Type B pancreatic cell (in vitro differentiated cells): ENCODE data around the gene STAC. TPM values are rescaled to one million over a fixed set of nuclear protein-coding genes. Genes with fewer than 3 reads are reported as not detected.

Experiments
- DNase-seq: peaks from one replicate; pipeline ENCODE4 v3.0.0; 2021; ENCODE audit warnings: mixed read lengths; ENCODE audit not compliant: unreplicated experiment; ENCODE audit errors: extremely low spot score
- H3K27ac Mint-ChIP-seq: 2 replicates; pipeline ENCODE4 v1.8.0; 2021; ENCODE audit warnings: mild to moderate bottlenecking, mixed read lengths
- H3K27me3 Mint-ChIP-seq: 2 replicates; pipeline ENCODE4 v1.8.0; 2021; ENCODE audit warnings: mixed read lengths
- H3K36me3 Mint-ChIP-seq: 2 replicates; pipeline ENCODE4 v1.8.0; 2021; ENCODE audit warnings: mixed read lengths
- H3K4me1 Mint-ChIP-seq: one replicate; pipeline ENCODE4 v1.8.0; 2021; ENCODE audit warnings: mixed read lengths; ENCODE audit not compliant: unreplicated experiment
- H3K4me3 Mint-ChIP-seq: 2 replicates; pipeline ENCODE4 v1.8.0; 2021; ENCODE audit warnings: mild to moderate bottlenecking, mixed read lengths
- H3K9me3 Mint-ChIP-seq: 2 replicates; pipeline ENCODE4 v1.8.0; 2021; ENCODE audit warnings: mixed read lengths
- total RNA-seq: library from RNA; stranded (reverse); gene quantifications from 2 replicates; pipeline ENCODE4 v1.2.1, GENCODE V29; 2021; ENCODE audit warnings: low replicate concordance
- TF ChIP-seq, protein P1 (sequence below): fragments of 200-600 bp; sonication (generic); conservative IDR thresholded peaks from 2 replicates; pipeline ENCODE4 v1.5.0; 2021; ENCODE audit warnings: antibody characterized with exemption, mild to moderate bottlenecking

STAC gene
- total RNA-seq, 1 donor from 2014 or later: 3.5 TPM

- Mint-ChIP-seq H3K4me1 (peaks cover 4% of the 10 kb centered on the region), H3K4me3 (no peak overlapping the region), H3K27me3 (peaks cover 23% of the 10 kb centered on the region), H3K36me3 (no peaks in the 10 kb centered on the region), H3K9me3 (no peaks in the 10 kb centered on the region), H3K27ac (no peak overlapping the region)
- TF ChIP-seq, protein P1, sequence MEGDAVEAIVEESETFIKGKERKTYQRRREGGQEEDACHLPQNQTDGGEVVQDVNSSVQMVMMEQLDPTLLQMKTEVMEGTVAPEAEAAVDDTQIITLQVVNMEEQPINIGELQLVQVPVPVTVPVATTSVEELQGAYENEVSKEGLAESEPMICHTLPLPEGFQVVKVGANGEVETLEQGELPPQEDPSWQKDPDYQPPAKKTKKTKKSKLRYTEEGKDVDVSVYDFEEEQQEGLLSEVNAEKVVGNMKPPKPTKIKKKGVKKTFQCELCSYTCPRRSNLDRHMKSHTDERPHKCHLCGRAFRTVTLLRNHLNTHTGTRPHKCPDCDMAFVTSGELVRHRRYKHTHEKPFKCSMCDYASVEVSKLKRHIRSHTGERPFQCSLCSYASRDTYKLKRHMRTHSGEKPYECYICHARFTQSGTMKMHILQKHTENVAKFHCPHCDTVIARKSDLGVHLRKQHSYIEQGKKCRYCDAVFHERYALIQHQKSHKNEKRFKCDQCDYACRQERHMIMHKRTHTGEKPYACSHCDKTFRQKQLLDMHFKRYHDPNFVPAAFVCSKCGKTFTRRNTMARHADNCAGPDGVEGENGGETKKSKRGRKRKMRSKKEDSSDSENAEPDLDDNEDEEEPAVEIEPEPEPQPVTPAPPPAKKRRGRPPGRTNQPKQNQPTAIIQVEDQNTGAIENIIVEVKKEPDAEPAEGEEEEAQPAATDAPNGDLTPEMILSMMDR: no peak
- no peak for DNase-seq
Measured at GRCh38 chr3:36542186-36542585, 161.9 kb downstream of the STAC start.

DNA sequence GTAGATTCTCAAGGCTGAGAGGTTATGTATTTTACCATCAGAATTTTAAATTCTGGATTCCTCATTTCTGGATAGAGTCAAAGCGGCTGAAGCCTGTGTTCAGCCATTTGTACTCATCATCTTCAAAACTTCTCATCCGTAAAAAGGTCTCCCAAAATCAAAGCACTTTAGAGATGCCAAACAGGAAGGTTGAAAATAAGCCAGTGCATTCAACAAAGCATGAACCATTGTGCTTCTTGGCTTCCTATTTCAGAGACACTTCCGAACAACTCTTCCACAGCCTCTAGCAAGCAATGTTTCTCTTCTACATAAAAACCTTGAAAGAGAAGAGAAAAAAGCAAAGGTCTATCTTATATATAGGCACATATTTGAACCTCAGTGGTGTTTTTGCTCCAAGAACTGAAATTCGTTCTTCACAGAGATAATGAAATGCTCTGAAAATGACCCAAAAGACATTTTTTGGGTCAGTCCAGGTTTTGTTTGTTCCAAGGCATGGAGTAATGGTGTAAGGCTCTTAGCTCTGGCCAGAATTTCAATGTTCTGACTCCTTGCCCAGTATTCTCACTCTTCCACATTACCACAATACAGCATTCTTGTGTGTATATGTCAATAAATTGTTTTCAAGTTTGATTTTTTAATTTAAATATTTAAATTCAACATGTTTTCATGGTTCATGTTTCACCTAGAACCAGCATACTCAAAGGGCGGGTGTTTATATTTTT is 163.1 kb downstream of the STAC start:
- peaks cover 23% of the 10 kb centered on the region for H3K27me3 Mint-ChIP-seq
- peaks cover 4% of the 10 kb centered on the region for H3K4me1 Mint-ChIP-seq
- no peak overlapping the region for H3K27ac Mint-ChIP-seq
- no peak overlapping the region for H3K4me3 Mint-ChIP-seq
- TF ChIP-seq, protein P1: no peak
- H3K36me3 Mint-ChIP-seq: no peaks in the 10 kb centered on the region
- no peak for DNase-seq
- no peaks in the 10 kb centered on the region for H3K9me3 Mint-ChIP-seq

DNA sequence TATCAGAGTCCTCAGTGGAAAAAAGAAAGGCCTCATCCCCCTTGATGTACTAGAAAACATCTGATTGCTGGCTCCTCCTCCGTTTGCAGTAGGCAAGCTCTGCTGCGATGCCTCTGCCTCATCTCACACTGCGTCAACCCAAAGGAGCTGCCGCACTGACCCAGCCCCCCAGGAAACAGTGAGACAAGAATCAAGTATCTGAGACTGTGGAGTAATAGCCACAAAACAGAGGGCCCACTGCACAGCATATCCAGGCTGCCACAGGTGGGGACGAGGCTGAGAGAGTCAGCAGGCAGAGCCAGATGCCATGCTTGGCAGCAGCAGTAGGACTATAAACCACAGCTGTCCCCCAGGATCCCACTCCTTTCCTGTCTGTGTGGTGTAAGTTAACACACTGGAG is 165.9 kb downstream of the STAC start:
- TF ChIP-seq, protein P1: no peak
- H3K9me3 Mint-ChIP-seq: no peaks in the 10 kb centered on the region
- no peak overlapping the region for H3K4me3 Mint-ChIP-seq
- H3K27ac Mint-ChIP-seq: no peak overlapping the region
- H3K4me1 Mint-ChIP-seq: peaks cover 4% of the 10 kb centered on the region
- H3K36me3 Mint-ChIP-seq: no peaks in the 10 kb centered on the region
- no peak for DNase-seq
- H3K27me3 Mint-ChIP-seq: peaks cover 23% of the 10 kb centered on the region

DNA sequence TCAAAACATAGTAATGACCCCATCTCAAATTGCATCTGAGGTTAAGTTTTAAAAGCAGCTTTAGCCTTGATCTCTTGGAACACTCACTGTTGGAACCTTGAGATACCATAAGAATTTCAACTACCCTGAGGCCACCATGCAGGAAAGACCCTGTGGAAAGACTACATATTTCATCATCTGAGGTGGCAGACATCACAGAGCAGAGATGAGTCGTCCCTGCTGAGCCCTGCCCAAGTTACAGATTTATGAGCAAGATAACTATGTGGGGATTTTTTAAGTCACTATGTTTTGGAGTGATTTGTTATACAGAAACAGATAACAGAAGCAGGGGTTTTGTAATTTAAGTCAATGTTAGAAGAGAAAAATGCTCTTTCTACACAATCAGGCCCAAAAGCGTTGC is 168.4 kb downstream of the STAC start:
- H3K9me3 Mint-ChIP-seq: no peaks in the 10 kb centered on the region
- no peak overlapping the region for H3K27ac Mint-ChIP-seq
- H3K4me1 Mint-ChIP-seq: peaks cover 4% of the 10 kb centered on the region
- no peaks in the 10 kb centered on the region for H3K36me3 Mint-ChIP-seq
- TF ChIP-seq, protein P1: no peak
- DNase-seq: no peak
- H3K4me3 Mint-ChIP-seq: no peak overlapping the region
- peaks cover 6% of the 10 kb centered on the region for H3K27me3 Mint-ChIP-seq

DNA sequence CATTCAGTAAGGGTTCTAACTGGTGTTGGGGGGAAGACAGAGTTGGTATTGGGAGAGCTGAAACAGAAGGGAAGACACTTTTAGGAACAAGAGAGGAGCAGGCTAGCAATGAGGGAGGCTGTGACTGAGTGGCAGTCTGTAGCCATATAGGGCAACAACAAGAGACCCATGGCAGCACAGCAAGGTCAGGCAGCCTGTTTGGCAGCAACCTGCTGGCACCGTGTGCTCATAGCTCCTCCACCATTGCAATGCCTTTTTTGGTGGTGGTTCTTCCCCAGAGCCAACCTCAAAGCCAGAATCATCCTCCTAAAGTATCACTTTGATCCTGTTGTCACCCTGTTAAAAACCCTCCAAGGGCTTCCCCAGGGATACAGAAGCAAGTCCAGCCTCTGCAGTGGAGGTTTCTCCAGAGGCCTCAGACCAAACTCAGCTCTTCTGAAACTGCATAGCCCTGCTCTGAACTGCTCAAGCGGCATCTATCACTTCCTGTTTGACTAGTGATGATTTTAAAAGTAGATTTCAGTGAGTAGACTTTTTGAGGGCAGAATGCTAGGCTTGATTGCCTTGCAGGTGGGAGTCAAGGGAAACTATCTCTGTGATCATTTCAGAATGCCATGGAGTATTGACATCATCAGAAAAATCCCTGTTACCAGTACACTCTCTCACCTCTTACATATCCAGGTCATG is 176.9 kb downstream of the STAC start:
- H3K27ac Mint-ChIP-seq: no peak overlapping the region

More for the DNA sequence above, 176.9 kb downstream of the STAC start:
- TF ChIP-seq, protein P1: no peak
- H3K36me3 Mint-ChIP-seq: no peaks in the 10 kb centered on the region
- no peaks in the 10 kb centered on the region for H3K4me1 Mint-ChIP-seq
- no peak overlapping the region for H3K4me3 Mint-ChIP-seq
- DNase-seq: no peak
- peaks cover 31% of the 10 kb centered on the region for H3K27me3 Mint-ChIP-seq
- no peaks in the 10 kb centered on the region for H3K9me3 Mint-ChIP-seq
